Suprapubic skin (tissue), 3 donors: ENCODE data around the gene DMPK.

Source experiments
- CTCF ChIP-seq, 2 donors: fragments of 200-600 bp in 1 of 2; fragments of 450-650 bp in 1 of 2; sonication (generic) in 1 of 2; IDR thresholded peaks; one replicate each; pipeline ENCODE4 v1.5.1; 2016 to 2019; ENCODE audit warnings: antibody characterized with exemption in 2 of 2, mild to moderate bottlenecking in 1 of 2, moderate library complexity in 1 of 2
- POLR2AphosphoS5 ChIP-seq, 3 donors: sonication (generic); formaldehyde crosslinking; IDR thresholded peaks; one replicate each; pipeline ENCODE4 v1.6.1; 2017; ENCODE audit warnings: antibody characterized with exemption in 3 of 3

DNA sequence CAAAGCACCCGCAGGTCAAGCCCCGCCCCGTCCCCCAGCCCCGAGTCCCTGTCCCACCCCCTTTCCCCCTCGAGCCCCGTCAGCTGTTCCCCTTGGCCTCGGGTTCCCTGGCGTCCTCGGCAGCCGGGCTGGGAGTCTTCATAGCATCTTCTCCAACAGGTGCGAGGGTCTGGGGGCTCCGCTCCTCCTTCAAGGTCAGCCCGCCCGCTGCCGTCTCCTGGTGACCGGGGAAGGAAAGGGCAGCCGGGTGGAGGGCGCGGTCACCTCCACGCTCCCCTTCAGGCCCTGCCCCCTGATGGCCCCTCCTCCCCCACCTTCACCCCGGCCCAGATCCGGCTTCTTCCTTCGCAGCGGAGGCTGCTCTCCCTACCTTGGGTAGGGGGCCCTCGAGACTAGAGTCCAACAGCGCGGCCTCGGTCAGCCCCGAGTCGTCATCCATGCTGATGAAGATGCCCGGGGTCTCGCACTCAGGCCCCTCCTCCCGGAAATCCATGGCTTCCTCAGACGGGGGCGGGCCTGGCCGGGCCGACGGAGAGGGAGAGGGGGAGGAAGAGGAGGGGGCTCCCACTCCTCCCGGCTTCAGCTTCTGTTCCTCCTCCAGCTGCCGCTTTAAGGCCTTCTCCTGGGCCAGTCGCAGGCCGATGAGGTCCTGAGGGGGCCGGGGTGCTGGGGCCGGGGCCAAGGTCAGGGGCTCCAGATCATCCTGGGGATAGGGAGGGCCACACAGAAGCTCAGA lies 33.4 kb upstream of the DMPK start:
- TF ChIP-seq POLR2AphosphoS5 (IDR thresholded peaks at IDR 0.05) = no peak
- TF ChIP-seq CTCF (IDR thresholded peaks at IDR 0.05) = no peak
